ENCODE measurements around the gene TPRA1. TPM values are rescaled to one million over a fixed set of nuclear protein-coding genes. Genes with fewer than 3 reads are reported as not detected.

The TPRA1 gene
- total RNA-seq, 1 experiment from 2014 or later, result 24.2 TPM

DNA sequence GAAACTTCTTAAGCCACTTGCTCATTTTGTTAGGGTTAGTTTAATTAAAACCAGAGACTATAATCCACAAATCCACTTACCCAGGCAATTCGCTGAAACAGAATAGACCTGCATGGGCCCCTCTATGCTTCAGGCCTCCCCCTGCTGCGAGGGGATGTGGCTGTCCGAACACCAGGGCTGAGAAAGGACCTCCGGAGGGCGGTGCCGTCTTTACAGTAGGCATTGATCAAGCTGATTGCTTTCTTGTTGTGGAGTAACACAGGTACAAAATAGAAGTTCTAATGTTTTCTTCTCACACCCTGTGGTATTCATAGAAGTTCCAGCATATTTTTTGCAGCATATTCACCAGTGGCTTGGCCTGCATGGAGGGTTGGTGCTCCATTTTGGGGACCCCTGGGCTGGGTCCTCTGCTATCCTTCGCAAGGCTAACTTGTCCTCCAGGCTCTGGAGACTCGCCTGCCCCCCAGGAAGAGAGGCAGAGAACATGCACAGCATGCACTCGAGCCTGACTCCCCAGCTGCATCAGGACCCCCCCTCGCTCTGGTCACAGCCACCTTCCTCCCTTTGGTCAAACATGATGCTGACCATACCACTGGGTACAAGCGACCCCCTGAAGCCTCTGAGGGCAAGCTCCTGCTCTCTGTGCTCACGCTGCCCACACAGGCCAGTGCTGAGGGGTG, 55.3 kb downstream of the TPRA1 start (continued):
- no peak for TF ChIP-seq ZNF232 (CRISPR knock-in tag; IDR thresholded peaks at IDR 0.05)

DNA sequence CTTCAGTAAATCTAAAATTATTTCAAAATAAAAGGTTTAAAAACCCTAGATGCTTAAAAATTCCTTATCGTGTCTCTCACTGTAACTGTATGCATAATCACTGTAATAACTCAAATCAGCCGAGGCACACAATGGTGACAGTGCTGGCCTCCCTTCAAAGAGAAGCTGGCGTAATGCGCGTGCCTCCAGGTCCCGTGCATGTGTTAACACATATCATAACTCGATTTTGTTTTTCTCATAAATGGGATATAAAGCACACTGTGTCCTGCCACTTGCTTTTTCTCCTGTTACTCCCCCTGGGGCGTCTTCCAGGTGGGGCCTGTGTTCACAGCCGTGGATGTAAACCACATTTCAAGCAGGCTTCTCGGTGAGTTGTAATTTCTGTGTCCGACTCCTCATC, 56.0 kb downstream of the TPRA1 start:
- ATAC-seq (no peak), DNase-seq (ENCODE audit: low spot score) (no peak)
- no peaks in the 10 kb centered on the region for H3K27me3 Mint-ChIP-seq (ENCODE audit: low read depth)
- CTCF ChIA-PET, result interaction anchor here (2.1 kb wide), 1 partner anchor 10 kb away, joined by 10 read pairs; no protein-coding TSS in a partner anchor
- H3K9me3 Mint-ChIP-seq, result no peaks in the 10 kb centered on the region
- H3K4me3 Mint-ChIP-seq, result no peak overlapping the region
- no peaks in the 10 kb centered on the region for H3K36me3 Mint-ChIP-seq
- peaks cover 13% of the 10 kb centered on the region for H3K4me1 Mint-ChIP-seq
- no peak overlapping the region for H3K27ac Mint-ChIP-seq
- TF ChIP-seq FOXP1 (CRISPR knock-in tag; IDR thresholded peaks at IDR 0.05; ENCODE audit: borderline replicate concordance), result no peak
- TF ChIP-seq RORB (CRISPR knock-in tag; IDR thresholded peaks at IDR 0.05), result no peak
- TF ChIP-seq PRRX2 (CRISPR knock-in tag; IDR thresholded peaks at IDR 0.05), result no peak
- TF ChIP-seq ZNF138 (CRISPR knock-in tag; conservative IDR thresholded peaks at IDR 0.05), result no peak
- TF ChIP-seq ARID4B (CRISPR knock-in tag; IDR thresholded peaks at IDR 0.05; ENCODE audit: borderline replicate concordance), result no peak
- TF ChIP-seq NR3C1 (CRISPR knock-in tag; conservative IDR thresholded peaks at IDR 0.05; ENCODE audit: low read depth), result no peak
- no peak for TF ChIP-seq CREB1 (CRISPR knock-in tag; IDR thresholded peaks at IDR 0.05)
- TF ChIP-seq ZNF263 (CRISPR knock-in tag; IDR thresholded peaks at IDR 0.05; ENCODE audit: low read depth), result no peak
- TF ChIP-seq, protein P1, sequence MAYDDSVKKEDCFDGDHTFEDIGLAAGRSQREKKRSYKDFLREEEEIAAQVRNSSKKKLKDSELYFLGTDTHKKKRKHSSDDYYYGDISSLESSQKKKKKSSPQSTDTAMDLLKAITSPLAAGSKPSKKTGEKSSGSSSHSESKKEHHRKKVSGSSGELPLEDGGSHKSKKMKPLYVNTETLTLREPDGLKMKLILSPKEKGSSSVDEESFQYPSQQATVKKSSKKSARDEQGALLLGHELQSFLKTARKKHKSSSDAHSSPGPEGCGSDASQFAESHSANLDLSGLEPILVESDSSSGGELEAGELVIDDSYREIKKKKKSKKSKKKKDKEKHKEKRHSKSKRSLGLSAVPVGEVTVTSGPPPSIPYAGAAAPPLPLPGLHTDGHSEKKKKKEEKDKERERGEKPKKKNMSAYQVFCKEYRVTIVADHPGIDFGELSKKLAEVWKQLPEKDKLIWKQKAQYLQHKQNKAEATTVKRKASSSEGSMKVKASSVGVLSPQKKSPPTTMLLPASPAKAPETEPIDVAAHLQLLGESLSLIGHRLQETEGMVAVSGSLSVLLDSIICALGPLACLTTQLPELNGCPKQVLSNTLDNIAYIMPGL (CRISPR knock-in tag; IDR thresholded peaks at IDR 0.05), result no peak
- TF ChIP-seq, protein P2, sequence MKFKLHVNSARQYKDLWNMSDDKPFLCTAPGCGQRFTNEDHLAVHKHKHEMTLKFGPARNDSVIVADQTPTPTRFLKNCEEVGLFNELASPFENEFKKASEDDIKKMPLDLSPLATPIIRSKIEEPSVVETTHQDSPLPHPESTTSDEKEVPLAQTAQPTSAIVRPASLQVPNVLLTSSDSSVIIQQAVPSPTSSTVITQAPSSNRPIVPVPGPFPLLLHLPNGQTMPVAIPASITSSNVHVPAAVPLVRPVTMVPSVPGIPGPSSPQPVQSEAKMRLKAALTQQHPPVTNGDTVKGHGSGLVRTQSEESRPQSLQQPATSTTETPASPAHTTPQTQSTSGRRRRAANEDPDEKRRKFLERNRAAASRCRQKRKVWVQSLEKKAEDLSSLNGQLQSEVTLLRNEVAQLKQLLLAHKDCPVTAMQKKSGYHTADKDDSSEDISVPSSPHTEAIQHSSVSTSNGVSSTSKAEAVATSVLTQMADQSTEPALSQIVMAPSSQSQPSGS (CRISPR knock-in tag; IDR thresholded peaks at IDR 0.05; ENCODE audit: borderline replicate concordance, low read depth), result no peak
- no peak for TF ChIP-seq ZNF232 (CRISPR knock-in tag; IDR thresholded peaks at IDR 0.05)
- TF ChIP-seq ZNF317 (CRISPR knock-in tag; IDR thresholded peaks at IDR 0.05; ENCODE audit: borderline replicate concordance, low read depth), result no peak
- no peak for TF ChIP-seq SOX15 (CRISPR knock-in tag; IDR thresholded peaks at IDR 0.05)
- no peak for TF ChIP-seq ZNF416 (CRISPR knock-in tag; IDR thresholded peaks at IDR 0.05)
- no peak for TF ChIP-seq ZBTB21 (CRISPR knock-in tag; IDR thresholded peaks at IDR 0.05; ENCODE audit: borderline replicate concordance)
- POLR2A ChIA-PET, result no interaction called here

- Mint-ChIP-seq H3K36me3 (no peaks in the 10 kb centered on the region), H3K27ac (no peak overlapping the region), H3K9me3 (no peaks in the 10 kb centered on the region), H3K27me3 (ENCODE audit: low read depth) (no peaks in the 10 kb centered on the region), H3K4me1 (peaks cover 13% of the 10 kb centered on the region), H3K4me3 (no peak overlapping the region)
- TF ChIP-seq SMAD3 (CRISPR knock-in tag; IDR thresholded peaks at IDR 0.05; ENCODE audit: borderline replicate concordance), result no peak
- TF ChIP-seq GABPB1 (CRISPR knock-in tag; IDR thresholded peaks at IDR 0.05), result no peak
- no peak for TF ChIP-seq ZNF425 (CRISPR knock-in tag; conservative IDR thresholded peaks at IDR 0.05)
- TF ChIP-seq ATF6 (CRISPR knock-in tag; IDR thresholded peaks at IDR 0.05), result no peak
- ChIA-PET POLR2A (no interaction called here), CTCF (no interaction called here)
- DNase-seq (ENCODE audit: low spot score) (no peak), ATAC-seq (no peak)
Observed at GRCh38 chr3:127534161-127534451, 56.4 kb downstream of the TPRA1 start.
